HG03442 (cell line): ENCODE results near the gene PALMD.

ENCODE experiments used
- ATAC-seq: cut with Tn5 transposase; IDR thresholded peaks from one replicate; pipeline ENCODE4 v1.9.1; 2021; ENCODE audit warnings: mild to moderate bottlenecking, moderate library complexity; ENCODE audit not compliant: unreplicated experiment

Gene PALMD

DNA sequence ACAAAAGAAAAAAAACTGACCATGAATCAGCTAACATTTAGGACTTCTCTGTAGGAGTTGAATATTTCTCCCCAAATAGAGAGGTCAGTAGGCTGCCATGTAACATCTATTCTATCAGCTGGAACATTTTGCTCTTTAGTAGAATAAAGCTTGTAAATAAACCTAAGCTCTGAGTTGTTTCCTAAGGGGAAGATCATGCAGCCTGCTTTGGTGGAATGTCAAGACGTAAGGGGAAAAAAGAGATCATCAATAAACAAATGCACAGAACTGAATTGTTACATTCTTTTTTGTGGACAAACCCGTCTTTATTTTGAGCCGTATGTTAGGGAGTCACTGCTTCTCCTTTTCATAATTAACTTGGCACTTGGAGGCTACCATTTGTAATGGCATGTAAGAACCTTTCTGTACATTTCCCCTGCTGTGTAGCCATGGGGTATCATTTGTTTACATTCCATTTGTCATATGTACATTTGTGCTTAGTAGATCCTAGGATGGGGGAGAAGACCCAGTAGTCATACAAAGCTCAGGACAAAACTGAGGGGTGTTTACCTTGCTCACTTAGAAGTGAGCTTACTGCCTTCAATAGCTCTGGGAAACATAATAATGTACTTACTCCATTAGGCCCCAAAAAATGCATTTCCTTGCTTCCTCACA, 10.8 kb upstream of the PALMD start:
- ATAC-seq: no peak

DNA sequence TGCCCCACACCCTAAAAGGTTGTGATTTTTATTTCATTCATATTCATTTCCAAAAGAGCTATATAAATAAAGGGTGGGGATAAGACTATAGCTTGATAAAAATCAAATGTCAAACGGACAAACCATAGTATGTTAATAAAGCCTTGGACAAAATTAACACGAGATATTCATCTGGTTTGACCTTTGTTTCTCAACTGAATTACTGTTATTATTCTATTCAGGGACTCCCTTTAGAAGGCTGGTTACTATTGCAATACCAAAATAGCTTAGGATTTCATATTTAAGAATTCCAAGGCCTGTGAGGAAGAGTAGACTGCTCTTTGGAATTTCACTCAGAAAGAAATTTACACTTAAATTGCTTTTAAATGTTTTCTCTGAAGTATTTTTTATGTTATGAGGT, 10.2 kb upstream of the PALMD start:
- ATAC-seq: no peak

DNA sequence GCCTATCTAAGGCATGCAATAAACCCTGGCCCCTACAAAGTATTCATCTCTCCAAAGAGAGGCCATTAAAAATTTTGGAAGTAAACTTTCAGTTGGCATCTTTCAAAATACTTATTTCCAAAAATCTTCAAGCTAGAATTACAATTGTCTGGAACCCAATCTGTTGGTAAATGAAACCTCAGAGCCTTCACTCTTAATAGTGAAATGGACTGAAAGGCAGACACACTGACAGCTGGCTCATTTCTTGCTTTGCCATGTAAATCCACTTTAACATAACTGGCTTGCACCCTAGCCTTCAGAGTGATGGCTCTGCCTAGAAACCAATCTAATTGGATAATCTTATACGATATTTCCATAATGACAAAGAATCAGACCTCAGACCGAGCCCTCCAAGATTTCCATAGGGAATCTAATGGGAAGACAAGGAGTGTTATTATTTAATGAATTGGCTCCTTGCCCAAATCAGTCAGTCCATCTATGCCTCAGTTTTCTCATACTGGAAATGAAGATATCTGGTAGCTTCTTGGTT, 9.2 kb upstream of the PALMD start:
- no peak for ATAC-seq

DNA sequence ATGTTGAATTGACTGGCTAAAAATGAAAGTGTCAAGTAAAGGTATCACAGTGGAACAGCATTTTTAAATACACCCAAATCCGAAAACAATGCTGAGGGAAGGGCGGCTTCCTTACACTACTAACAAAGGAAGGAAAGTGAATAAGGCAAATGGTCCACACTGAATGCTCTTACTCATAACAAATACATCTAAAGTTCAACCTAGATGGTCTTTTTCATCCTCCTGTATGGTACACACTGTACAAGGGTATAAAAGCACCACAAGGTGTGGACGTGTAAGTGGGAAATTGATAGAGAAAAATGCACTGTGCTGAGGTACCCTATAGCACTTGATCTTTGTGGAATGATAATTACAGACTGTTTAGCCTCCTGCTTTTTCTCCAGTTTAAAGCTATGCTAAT, 7.1 kb upstream of the PALMD start:
- ATAC-seq: no peak

DNA sequence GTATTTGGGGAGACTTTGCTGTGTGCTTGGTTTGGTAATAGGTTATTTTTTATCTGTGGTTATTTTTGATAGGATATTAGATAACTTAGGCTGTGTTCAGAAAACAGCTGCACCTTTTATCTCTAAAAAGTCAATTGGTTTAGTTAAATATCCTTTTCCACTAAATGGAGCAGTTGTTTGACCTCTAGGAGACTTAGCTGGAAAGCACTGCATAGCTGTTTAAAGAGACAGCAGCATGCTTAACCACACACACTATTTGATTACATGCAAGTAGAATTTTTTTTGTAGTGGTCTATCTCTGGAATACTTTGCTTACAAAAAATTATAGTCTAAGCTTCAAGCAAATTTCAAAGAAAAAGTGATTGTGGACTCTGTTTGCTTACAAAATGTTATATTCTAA, 6.5 kb upstream of the PALMD start:
- ATAC-seq: no peak

DNA sequence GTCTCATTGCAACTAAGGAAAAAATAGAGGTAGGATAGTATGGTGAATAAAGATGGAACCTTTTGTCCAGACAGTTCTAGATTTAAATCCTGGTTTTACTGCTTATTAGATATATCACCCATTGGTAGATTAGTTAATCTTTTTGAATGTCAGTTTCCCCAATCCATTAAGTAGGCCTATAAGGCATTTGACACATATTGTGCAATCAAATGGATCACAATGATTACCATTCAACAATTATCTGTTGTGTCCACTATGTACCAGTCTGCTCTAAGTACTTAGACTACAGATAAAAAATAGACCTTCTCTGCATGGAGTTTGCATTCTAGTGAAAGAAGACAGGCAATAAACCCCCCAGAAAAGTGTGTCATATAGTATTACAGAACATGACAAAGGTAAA, 6.0 kb upstream of the PALMD start:
- ATAC-seq: no peak

DNA sequence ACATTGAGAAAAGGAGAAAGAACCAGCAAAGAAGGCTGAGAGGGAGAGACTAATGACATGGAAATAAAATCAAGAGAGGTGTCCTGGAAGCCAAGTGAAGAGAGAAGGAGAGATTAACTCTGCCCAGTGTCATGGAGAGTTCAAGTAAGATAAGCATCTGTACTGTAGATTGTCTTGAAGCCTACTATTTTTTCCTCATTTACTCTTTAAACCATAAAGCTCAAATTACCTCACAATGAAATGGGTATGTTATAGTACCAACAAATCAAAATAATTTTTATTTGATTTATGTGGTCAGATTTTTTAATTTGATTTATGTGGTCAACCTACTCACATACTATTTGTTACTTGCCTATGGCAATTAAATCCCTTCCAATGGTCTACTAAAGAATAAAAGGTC, 5.2 kb upstream of the PALMD start:
- no peak for ATAC-seq

DNA sequence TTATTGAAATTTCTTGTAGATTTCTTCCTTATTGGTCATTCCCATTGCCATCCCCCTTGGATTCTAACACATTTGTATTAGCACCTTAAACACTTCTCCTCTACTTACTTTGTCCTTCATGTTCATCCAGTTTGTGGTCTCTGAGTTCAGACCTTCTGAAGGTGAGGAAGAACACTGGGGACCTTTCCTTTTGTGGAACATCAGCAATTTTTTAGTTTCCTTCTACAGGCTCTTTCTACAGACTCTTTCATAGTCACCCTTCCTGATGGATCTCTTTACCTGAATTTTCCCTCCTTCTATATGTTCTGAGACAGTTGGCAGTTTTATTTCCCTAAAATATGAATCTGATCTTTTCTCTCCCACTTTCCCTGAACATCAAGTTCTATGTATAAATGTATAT, 4.4 kb upstream of the PALMD start:
- no peak for ATAC-seq

DNA sequence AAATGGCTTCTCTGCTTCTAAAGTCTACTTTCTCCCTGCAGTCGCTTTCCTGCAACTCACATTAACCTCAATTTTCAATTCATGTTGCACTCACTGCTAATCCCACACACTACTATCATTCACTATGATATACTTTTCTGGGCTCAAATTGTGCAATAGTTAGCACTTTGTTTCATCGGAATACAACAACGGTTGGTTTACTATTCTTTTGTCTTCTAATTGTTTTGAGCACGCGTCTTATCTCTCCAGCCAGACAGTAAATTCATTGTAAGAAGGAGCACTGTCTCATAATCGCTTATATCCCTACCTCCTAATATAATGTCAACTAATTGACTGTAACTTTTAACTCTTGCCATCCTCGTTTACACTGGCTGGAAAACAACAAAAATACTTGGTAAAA, 3.9 kb upstream of the PALMD start:
- ATAC-seq: no peak

DNA sequence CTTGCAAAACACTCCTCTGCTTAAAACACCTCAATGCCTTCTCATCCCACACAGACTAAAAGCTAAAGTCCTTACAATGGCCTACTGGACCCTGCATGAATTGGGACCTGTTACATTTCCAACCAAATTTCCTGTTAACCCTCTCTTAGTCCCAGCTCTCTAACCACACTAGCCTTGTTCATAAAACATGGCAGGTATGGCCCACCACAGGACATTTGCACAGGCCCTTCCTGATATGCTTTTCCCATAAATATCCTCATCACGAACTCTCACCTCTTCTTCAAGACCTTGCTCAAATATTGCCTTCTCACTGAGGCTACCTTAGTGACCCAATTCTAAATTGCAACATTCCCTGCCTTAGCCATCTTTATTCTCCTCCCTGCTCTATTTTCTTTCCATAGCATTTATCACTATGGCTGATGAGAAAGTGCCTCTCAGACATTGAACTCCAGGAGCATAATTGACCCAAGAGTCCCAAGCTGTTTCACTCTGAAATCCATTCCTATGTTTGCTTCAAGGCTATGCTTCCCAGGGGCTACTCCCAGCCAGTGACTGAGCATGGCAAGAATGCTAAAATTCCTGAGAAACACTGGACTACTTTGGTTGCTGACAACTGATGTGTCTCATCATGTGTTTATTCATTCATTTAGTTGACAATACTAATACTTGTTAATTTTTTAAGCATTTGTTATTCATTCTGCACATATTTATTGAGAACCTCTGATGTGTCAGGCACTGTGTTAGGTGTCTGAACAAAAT, 2.7 kb upstream of the PALMD start:
- no peak for ATAC-seq

DNA sequence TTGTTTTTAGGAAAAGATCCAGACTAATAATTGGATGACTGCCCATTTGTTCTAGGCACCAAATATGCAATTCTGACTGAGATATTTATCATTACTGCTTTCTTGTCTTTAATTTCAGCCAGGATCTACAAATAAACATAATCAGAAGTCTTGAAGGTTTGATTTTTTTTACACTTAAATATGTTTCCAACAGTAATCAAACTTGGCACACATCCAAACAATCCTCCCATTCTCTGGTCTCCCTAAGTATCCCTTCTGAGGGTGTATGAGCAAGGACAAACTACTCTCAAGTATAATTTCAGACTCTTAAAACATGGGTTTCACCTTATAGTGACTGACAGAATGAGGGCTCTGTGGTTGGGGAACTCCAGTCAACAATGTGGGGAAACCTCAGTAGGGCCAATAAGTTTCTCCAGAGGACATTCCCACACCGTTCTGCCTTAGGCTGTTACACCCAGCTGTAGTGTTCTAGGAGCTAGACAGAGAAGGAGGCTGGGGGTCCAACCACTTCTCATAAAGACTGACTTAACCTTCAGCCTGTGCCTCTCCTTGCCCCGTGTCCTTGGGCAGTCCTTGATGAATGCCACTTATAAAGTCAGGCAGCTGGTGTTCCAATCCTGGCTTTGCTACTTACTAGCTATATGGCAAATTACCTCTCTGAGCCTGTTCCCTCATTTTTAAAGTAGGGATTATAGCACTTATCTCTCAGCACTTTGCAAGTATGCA, 1.5 kb upstream of the PALMD start:
- no peak for ATAC-seq

DNA sequence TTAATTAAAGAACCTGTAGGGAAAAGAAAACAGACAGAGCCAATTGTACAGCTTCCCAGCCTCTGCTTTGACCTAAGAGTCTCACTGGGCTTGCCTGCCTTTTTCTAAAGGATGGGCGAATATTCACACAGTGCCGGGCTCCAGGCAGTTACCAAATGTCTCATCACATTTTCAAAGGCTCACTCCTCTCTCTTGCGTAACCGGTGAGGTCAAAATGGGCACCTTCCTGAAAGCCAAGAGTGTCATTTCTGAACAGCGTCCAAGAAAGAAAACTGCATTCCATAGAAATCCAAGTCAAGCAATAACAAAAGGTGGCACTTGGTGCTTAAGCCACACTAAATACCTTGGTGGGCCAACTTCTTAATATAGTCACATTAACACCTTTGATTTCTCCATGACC, 710 bp upstream of the PALMD start:
- ATAC-seq: no peak

DNA sequence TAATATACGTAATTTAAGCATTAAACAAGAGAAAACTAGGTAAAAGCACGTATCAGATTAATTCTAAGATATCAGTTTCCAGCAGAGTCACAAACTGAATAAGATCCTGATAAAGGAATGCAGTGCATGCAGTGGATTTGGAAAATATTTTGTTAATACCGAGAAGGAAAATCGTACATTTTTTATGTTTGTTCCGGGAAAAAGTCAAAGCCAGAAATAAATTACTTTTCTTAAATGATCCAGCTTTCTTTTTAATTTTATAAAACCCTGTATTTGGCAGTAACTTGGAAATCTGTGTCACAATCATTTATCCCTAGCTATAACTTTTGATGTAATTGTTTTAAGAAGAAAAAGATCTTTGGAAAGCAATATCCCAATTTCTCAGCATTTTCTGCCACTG, 955 bp downstream of the PALMD start:
- ATAC-seq: no peak

DNA sequence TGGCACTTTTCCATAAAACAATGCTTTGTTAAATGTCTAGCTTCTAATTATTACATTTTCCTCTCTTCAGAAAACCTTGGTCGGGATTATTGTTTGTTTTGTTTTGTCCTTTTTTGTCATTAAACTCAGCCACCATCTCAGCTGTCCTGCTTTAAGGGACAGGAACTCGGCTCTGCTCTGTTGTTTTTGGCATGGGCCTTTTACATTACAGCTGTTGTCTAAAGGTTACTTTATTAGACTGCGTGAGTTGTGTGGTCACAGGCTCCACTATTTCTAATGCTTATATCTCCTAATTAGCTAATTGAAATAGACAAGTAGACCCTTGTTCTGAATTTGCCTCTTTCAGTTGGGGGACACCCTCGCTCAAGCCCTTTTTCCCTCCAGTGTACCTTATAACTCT, 1.6 kb downstream of the PALMD start:
- no peak for ATAC-seq

DNA sequence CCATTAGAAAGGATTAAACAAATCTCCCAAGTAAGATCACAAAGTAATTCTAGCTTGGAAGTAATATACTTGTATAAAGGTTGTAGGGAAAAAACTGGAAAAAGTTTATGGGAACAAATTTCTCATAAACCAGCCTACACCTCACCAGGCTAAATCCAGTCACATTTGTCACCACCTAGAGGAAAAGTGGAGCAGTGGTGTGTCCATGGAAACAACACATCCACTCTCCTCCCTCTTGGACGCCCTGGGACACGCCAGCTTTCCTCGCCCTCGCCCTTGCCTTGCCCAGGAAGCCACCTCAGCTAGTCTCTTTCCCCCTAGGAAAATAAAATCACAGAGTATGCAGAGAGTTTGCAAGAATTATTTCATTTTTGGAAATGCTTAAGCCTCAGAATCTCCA, 2.2 kb downstream of the PALMD start:
- ATAC-seq: no peak

DNA sequence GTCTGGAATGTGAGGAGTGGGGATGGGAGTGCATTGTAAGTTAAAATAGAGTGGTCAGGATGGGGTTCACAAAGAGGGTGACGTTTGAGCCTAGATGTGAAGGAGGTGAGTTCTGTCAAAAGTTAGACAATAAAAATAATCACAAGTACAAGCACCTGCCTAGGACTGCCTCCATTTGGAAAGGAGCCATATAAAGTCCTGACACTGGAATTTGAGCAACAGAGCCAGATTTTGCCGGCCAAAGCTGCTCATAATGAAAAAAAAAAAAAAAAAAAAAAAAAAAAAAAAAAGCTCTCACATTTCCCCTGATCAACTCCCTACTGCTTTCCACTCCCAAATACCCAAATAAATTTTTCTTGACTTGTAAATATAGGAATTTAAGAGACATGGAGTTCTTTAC, 4.1 kb downstream of the PALMD start:
- no peak for ATAC-seq

DNA sequence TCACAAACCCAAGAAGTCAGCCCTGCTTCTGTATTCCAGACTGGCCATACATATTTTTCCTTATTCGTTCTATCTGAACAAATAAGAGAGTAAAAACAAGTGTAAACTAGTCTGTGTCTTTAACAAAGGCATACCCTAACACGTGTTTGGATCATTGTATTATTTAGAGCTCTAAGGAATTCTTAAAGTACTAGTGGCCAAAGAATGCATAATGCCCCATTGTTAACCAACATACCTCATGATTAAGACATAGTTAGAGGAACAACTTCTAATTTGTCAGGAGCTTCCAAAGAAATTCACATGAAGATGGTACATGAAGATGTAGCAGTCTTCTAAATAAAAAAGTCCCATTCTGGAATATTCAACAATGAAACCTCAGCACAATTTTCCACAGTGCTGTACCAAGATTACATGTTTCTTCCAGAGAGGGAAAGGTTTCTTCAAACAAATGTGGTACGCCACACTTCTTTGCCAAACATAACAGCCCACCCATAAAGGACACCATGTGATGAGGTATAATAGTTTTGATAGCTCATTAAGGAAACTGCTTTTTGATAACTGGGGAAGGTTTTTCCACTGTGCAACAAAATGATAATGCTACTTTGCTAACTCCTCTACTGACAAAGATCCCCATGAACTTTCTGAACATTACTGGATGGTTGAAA, 5.0 kb downstream of the PALMD start:
- no peak for ATAC-seq

DNA sequence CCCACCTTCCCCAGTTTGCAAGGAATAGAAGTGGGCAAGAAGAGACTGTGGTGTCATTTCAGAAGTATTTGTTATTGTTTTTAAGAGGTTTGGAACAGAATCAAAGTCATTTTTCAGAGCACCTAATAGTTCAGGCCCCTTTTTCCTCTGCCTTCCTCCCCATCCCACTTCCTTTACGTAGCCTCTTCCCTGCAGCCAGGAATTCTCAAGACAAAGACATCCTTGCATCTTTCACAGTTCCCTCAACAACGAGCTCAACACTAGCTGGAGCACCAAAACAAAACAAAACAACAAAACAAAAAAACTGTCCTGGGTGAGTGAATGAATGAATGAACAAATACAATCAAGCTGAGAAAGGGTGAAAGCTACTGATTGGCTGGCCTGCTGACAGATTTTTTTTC, 7.0 kb downstream of the PALMD start:
- no peak for ATAC-seq

DNA sequence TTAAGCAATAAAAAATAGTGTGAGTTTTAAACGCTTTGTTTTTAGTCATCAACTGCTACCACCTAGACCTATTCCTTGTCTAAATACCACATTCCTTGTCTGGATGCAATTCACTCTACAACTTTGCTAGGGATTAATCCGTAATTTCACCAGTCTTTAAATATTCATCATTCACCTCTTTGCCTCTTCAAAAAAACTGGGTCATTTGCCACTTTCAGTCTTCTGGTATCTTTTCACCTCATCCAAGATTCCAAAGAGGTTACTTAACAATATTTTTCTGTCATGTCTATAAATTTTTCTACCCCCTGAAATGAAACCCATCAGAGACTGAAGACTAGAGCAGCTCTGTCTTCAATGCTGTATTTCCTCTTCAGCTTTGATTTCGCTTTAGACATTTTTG, 9.5 kb downstream of the PALMD start:
- ATAC-seq: no peak

DNA sequence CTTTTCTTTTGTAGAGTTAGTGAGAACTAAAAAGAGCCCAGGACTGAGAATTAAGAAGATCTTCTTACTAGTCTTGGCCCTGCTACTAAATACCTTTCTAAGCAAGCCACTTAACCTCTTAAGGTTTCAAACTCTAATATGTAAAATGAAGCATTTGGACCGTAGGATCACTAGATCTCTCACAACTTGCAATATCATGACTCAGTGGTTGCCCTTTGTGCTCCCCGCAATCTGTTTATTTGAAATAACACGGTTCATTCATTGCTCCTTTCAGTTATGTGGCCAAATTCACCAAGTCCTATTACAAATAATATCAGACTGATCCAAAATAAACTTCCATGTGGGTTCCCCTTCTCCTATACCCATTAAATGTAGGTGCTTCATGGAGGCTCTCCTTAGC, 10.8 kb downstream of the PALMD start:
- ATAC-seq: no peak

DNA sequence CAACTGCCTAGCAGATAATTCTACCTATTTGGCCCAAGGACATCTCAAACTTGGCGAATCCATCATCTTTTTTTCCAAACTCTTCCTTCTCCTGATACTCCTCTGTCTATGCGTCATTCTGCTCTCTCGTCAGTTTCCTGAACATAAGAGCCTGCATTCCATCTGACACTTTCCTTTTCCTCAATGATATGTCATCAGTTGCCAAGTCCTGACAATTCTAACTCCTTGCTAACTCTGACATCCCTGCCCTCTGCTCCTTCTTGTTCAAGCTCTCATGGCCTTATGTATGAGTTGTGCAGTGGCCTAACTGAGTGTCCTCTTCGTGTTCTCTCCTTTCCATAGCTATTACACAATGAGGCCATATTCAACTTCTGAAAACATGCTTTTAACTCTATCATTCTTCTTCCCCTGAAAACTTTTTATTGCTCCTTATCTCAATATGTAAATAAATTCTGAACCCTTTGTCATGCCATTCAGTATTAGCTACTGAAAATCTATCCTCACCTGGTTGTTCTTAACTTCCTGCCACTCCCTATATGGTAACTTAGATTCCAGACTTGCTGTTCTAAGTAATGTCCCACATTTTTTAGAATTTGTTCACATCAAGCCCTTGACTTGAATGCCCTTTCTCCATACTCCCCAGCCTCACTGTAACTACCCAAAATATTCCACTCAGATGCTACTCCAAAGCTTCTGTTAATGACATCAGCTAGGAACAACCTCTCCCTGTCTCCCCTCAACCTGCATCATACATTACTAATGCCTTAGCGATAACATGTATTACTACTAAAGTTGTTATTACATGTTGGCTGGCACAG, 11.5 kb downstream of the PALMD start:
- ATAC-seq: no peak
